K562 (cell line): ENCODE data around the gene NCCRP1. TPM values are rescaled to one million over a fixed set of nuclear protein-coding genes. Genes with fewer than 3 reads are reported as not detected.
"Not testable (repeated sequence)": the region's sequence is repeated elsewhere in the genome, so short reads cannot be mapped to it uniquely, and the experiment has no call there.

ENCODE experiments used
- ATAC-seq: fragments of 200-7000 bp; cut with Tn5 transposase; 3 replicates; pipeline ENCODE4 v1.9.1; 2020; ENCODE audit warnings: moderate library complexity
- BruUV-seq: library from RNA; stranded (reverse); fragments of 400-500 nt; replicated peaks from 2 replicates; lab custom pipeline; 2021; lab: Mats Ljungman, UMichigan
- CTCF ChIA-PET: fragments of 300-600 bp; formaldehyde crosslinking; extraction: SDS; loops from one replicate; lab custom pipeline; 2021; ENCODE audit warnings: low intra/inter-chr PET ratio; lab: Yijun Ruan, JAX
- POLR2A ChIA-PET: fragments of 300-600, 350-650 bp; sonication (Branson Sonifier 250); formaldehyde crosslinking; extraction: SDS; loops from one replicate; lab custom pipeline; 2021; ENCODE audit warnings: antibody characterized with exemption, inconsistent platforms; lab: Yijun Ruan, JAX
- DNase-seq, 4 experiments: peaks; one replicate each; pipeline versions ENCODE4 v3.0.0 to v3.0.0-alpha.2; 2011 to 2018; ENCODE audit warnings: low spot score in 3 of 4, mixed read lengths in 3 of 4; ENCODE audit errors: extremely low read depth in 1 of 4
- FAIRE-seq: peaks from 2 replicates; lab custom pipeline; 2011; peaks lifted over from hg19 to GRCh38; lab: Jason Lieb, UNC
- H2AFZ ChIP-seq: 2 replicates; pipeline ENCODE4 v1.6.0; 2011; ENCODE audit warnings: low read depth, low read length, control low read depth, inconsistent platforms
- H3K27ac ChIP-seq: fragments of 200-600 bp; 3 replicates; pipeline ENCODE4 v1.8.0; 2011; ENCODE audit warnings: low read depth, mild to moderate bottlenecking, control low read depth, inconsistent platforms, low read length, moderate library complexity, mixed read lengths; ENCODE audit errors: extremely low read depth
- H3K27me3 ChIP-seq, 2 experiments: fragments of 300-600 bp in 1 of 2; 2 replicates in 1 of 2; 3 replicates in 1 of 2; pipeline versions ENCODE4 v1.6.0 to v1.8.0; 2011; ENCODE audit warnings: inconsistent platforms in 2 of 2, low read length in 2 of 2, mild to moderate bottlenecking in 1 of 2, mixed read lengths in 1 of 2, moderate library complexity in 1 of 2; ENCODE audit not compliant: control insufficient read depth in 2 of 2, insufficient read depth in 2 of 2
- H3K36me3 ChIP-seq: fragments of 300-600 bp; 3 replicates; pipeline ENCODE4 v1.8.0; 2011; ENCODE audit warnings: mild to moderate bottlenecking, low read length, inconsistent platforms; ENCODE audit not compliant: control insufficient read depth, insufficient read depth
- H3K4me1 ChIP-seq, 2 experiments: fragments of 200-600 bp in 1 of 2; replicated peaks in 1 of 2; 2 replicates in 1 of 2; 3 replicates in 1 of 2; pipeline versions ENCODE4 v1.5.1 to v1.8.0; 2011; ENCODE audit warnings: inconsistent platforms in 2 of 2, low read length in 2 of 2, mild to moderate bottlenecking in 1 of 2, mixed read lengths in 1 of 2, moderate library complexity in 1 of 2; ENCODE audit not compliant: control insufficient read depth in 2 of 2, insufficient read depth in 2 of 2
- H3K4me2 ChIP-seq: 2 replicates; pipeline ENCODE4 v1.6.1; 2011; ENCODE audit warnings: low read length, control low read depth, inconsistent platforms, mixed read lengths; ENCODE audit not compliant: insufficient read depth
- H3K4me3 ChIP-seq: fragments of 200-600 bp; sonication (generic), shearing (Covaris generic); 2 replicates; pipeline ENCODE4 v1.5.1; 2016; ENCODE audit warnings: control low read depth, inconsistent platforms
- H3K79me2 ChIP-seq: fragments of 200-600 bp; 3 replicates; pipeline ENCODE4 v1.8.0; 2011; ENCODE audit warnings: low read length, inconsistent platforms; ENCODE audit not compliant: control insufficient read depth, insufficient read depth
- H3K9ac ChIP-seq, 2 experiments: 2 replicates each; pipeline versions ENCODE4 v1.6.0 to v1.6.1; 2011; ENCODE audit warnings: low read depth in 2 of 2, low read length in 2 of 2, control low read depth in 1 of 2, inconsistent platforms in 1 of 2, mild to moderate bottlenecking in 1 of 2, mixed read lengths in 1 of 2; ENCODE audit not compliant: insufficient read depth in 1 of 2
- H3K9me1 ChIP-seq: one replicate; pipeline ENCODE4 v1.6.0; 2011; ENCODE audit warnings: inconsistent platforms, mild to moderate bottlenecking, low read length, moderate library complexity; ENCODE audit not compliant: control insufficient read depth, insufficient read depth
- H3K9me3 ChIP-seq: replicated peaks from 2 replicates; pipeline ENCODE4 v1.5.1; 2011; ENCODE audit warnings: low read depth, low read length, inconsistent platforms; ENCODE audit not compliant: control insufficient read depth, insufficient read depth
- H4K20me1 ChIP-seq: replicated peaks from 2 replicates; pipeline ENCODE4 v1.6.1; 2011; ENCODE audit warnings: low read length, inconsistent platforms, mixed read lengths; ENCODE audit not compliant: control insufficient read depth, insufficient read depth
- STAT5B ChIP-seq: fragments of 250-450 bp; sonication (Bioruptor Pico); IDR thresholded peaks from 2 replicates; pipeline ENCODE4 v1.8.0; 2021; ENCODE audit warnings: mild to moderate bottlenecking, inconsistent platforms
- WGBS: fragments of 100-300 bp; shearing (Covaris generic); methylation state at CpG from one replicate; pipeline ENCODE4 v1.1.6; 2016; ENCODE audit warnings: low coverage, mixed read lengths; ENCODE audit not compliant: insufficient coverage; ENCODE audit errors: missing lambda C conversion rate; 5-methylcytosine and 5-hydroxymethylcytosine counted together
- in situ Hi-C: fragments of 300-500 bp; cut with MboI; formaldehyde crosslinking; loops from 4 replicates; pipeline ENCODE4 v1.15.0; 2018; ENCODE audit warnings: inconsistent platforms, mixed read lengths
- intact Hi-C: fragments of 100-400 bp; cut with micrococcal nuclease; formaldehyde crosslinking; loops from 2 replicates; pipeline ENCODE4 v1.14.2; 2022
- polyA plus RNA-seq, 8 experiments: library from polyadenylated mRNA; depleted of rRNA in 4 of 8; stranded (reverse) in 5 of 8; unstranded in 3 of 8; fragments of >200 nt; fragmentation: Nextera tagmentation in 2 of 8; fragmentation: Illumina TruSeq in 1 of 8; extraction: Ambion mirVana in 2 of 8; extraction: Trizol in 1 of 8; gene quantifications; 2 replicates each; pipeline versions ENCODE4 v1.2.1 to v1.2.3, GENCODE V29; 2011 to 2014; ENCODE audit warnings: inconsistent platforms in 1 of 8, missing spikeins in 1 of 8
- total RNA-seq, 7 experiments: library from RNA; depleted of rRNA in 6 of 7; stranded (reverse); fragments of >200 nt in 6 of 7; fragmentation: Illumina TruSeq in 2 of 7; extraction: Trizol in 2 of 7; gene quantifications; 2 replicates each; pipeline versions ENCODE4 v1.2.1 to v1.2.3, GENCODE V29; 2011 to 2021; ENCODE audit warnings: low replicate concordance in 1 of 7
- TF ChIP-seq, protein P1 (sequence below), 2 experiments: fragments of 450-650 bp; IDR thresholded peaks; 2 replicates each; pipeline ENCODE4 v1.6.1; 2016; ENCODE audit warnings: mild to moderate bottlenecking in 2 of 2, borderline replicate concordance in 1 of 2, low read depth in 1 of 2, moderate library complexity in 1 of 2

NCCRP1 gene
- total and polyA plus RNA-seq, 9 of the 15 experiments (the other 6 are each of a cell fraction or from before 2014, with no cell fraction given), result 0.05 TPM; not detected in 8

DNA sequence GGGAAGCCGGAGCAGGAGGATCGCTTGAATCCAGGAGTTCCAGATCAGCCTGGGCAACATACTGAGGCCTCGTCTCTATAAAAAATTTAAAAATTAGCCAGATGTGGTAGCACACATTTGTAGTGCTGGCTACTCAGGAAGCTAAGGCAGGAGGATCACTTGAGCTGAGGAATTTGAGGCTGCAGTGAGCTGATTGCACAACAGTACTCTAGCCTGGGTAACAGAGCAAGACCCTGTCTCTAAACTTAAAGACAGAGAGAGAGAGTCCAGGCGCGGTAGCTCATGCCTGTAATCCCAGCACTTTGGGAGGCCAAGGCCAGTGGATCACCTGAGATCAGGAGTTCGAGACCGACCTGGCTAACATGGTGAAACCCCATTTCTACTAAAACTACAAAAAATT is 43.7 kb downstream of the NCCRP1 start (continued):
- TF ChIP-seq, protein P1, sequence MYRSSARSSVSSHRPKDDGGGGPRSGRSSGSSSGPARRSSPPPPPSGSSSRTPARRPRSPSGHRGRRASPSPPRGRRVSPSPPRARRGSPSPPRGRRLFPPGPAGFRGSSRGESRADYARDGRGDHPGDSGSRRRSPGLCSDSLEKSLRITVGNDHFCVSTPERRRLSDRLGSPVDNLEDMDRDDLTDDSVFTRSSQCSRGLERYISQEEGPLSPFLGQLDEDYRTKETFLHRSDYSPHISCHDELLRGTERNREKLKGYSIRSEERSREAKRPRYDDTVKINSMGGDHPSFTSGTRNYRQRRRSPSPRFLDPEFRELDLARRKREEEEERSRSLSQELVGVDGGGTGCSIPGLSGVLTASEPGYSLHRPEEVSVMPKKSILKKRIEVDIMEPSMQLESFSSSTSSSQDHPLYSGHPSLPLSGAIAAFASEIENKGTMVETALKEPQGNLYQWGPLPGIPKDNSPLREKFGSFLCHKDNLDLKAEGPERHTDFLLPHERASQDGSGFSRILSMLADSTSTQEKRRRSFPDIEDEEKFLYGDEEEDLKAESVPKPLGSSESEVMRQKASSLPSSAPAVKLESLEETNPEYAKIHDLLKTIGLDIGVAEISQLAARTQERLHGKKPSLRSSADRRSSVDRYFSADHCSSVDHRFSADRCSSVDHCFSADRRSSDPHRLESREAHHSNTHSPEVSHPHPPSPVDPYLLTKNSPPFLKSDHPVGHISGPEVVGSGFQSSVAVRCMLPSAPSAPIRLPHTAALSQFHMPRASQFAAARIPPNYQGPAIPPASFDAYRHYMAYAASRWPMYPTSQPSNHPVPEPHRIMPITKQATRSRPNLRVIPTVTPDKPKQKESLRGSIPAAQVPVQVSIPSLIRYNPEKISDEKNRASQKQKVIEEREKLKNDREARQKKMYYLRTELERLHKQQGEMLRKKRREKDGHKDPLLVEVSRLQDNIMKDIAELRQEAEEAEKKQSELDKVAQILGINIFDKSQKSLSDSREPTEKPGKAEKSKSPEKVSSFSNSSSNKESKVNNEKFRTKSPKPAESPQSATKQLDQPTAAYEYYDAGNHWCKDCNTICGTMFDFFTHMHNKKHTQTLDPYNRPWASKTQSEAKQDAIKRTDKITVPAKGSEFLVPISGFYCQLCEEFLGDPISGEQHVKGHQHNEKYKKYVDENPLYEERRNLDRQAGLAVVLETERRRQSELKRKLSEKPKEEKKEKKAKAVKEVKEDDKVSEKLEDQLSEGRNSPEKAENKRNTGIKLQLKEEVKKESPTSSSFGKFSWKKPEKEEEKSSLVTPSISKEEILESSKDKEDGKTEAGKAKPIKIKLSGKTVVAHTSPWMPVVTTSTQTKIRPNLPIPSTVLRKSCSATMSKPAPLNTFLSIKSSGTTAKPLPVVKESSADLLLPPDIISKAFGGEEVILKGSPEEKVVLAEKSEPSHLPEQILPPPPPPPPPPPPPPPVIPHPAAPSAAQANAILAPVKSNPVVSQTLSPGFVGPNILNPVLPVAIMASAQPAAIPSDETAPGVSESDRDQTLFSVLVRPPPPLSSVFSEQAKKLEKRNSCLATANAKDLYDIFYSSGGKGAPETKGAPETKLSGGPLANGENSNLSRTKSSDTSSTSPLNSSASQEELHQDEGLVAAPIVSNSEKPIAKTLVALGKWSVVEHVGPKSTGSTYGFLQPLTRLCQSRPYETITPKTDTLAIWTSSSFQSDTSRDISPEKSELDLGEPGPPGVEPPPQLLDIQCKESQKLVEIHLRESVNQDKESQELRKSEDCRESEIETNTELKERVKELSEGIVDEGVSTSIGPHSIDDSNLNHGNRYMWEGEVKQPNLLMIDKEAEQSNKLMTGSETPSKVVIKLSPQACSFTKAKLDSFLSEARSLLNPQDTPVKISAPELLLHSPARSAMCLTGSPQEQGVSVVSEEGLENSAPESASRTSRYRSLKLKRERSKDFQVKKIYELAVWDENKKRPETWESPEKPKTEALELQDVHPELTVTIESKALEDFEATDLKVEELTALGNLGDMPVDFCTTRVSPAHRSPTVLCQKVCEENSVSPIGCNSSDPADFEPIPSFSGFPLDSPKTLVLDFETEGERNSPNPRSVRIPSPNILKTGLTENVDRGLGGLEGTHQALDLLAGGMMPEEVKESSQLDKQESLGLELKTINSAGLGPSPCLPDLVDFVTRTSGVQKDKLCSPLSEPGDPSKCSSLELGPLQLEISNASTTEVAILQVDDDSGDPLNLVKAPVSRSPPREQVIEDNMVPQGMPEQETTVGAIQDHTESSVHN (IDR thresholded peaks at IDR 0.05; ENCODE audit: borderline replicate concordance in 1 of 2, low read depth in 1 of 2), result no peak
- no peak for TF ChIP-seq STAT5B (CRISPR knock-in tag)

DNA sequence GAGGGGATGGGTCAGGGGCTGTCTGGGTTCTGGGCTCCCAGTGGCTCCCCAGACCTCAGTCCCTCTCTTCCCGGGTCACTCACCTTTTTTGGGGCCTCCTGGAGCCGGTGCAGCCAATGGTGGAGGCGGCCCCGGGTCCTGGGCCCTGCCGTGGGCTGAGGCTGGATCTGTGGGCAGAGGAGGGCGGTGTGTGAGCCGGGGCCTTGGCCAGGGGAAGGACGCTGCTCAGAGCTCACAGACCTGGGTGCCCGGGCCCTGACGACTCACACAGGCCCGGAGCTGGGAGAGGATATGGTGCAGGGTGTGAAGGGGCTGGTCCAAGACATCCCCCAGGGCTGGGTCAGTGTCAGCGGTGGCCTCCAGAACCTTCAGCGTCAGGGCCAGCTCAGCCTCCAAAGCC is 47.0 kb downstream of the NCCRP1 start:
- POLR2A ChIA-PET, H3K27me3 ChIP-seq, H3K9ac ChIP-seq, FAIRE-seq, H3K9me3 ChIP-seq, H3K36me3 ChIP-seq, BruUV-seq, H3K9me1 ChIP-seq, H3K79me2 ChIP-seq, H4K20me1 ChIP-seq, H3K4me3 ChIP-seq, H2AFZ ChIP-seq, H3K4me2 ChIP-seq, ATAC-seq, H3K27ac ChIP-seq, intact Hi-C loops, DNase-seq, in situ Hi-C loops, CTCF ChIA-PET: not testable (repeated sequence)
- WGBS, result 19% methylated on average over 6 of the region's 13 CpGs
- peaks cover 0 to 21% of the 10 kb centered on the region in 2 experiments; a peak in 2 of 5 replicates for H3K4me1 ChIP-seq
